H54 (cell line): ENCODE data around the gene RAPGEF2.
A peak's percentile ranks its signal among the peaks of the same experiment; 100 is the strongest.
"Not testable (repeated sequence)": the region's sequence is repeated elsewhere in the genome, so short reads cannot be mapped to it uniquely, and the experiment has no call there.

ENCODE experiments used
- DNase-seq: peaks from one replicate; pipeline ENCODE4 v3.0.0; 2011; ENCODE audit warnings: low spot score, mixed read lengths; ENCODE audit not compliant: insufficient read length
- FAIRE-seq: peaks from 3 replicates; lab custom pipeline; 2011; peaks lifted over from hg19 to GRCh38; lab: Jason Lieb, UNC
- POLR2A ChIP-seq: IDR thresholded peaks from 2 replicates; pipeline ENCODE4 v1.6.1; 2011; ENCODE audit warnings: low read depth, mild to moderate bottlenecking, low read length

The RAPGEF2 gene

GRCh38 chr4:159174645-159175084 is 71.8 kb downstream of the RAPGEF2 start:
- no peak for TF ChIP-seq POLR2A
- no peak for FAIRE-seq

DNA sequence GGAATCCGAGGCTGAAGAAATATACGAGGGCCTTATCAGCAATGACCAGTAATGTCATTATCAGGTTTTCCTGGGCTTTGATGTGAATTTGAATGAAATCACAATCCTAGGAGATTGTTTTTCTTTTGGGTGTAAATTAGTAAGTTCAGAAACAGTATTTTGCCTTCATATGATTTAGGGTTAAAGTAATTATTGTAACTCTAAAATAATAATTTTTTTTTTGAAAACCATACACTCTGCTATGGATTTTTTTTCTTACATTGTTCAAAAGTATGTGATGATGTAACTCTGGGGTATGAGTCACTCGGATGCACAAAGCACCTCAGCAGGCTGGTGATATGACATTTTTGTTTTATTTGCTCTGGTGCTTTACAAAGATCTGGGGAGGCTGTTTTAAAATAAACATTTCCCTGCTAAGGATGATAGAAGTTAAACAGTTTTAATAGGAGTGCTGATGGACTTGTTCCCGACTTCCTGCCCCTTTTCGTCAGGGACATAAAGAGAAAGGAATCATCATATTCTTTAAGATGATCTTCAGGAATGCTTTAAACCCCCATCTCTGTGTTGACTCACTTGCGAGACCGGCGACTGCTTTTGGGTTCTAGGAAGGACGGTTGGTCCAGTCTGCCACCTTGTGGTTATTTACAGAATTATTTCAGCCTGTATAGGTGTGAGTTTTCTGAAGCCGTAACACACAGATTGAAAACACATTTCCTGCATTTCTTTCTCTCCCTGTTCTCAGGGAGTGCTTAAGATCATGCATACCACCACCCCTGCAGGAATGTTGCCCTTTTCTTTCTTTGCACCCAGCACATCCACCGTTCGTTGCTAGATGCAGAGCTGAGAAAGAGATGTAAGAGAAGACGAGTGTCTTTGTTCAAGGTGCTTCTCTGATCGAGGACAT is 72.5 kb downstream of the RAPGEF2 start:
- FAIRE-seq: peak; percentile 89
- peak; percentile 3 for DNase-seq
- TF ChIP-seq POLR2A: no peak

More at GRCh38 chr4:159174645-159175084, 71.8 kb downstream of the RAPGEF2 start:
- DNase-seq: no peak

DNA sequence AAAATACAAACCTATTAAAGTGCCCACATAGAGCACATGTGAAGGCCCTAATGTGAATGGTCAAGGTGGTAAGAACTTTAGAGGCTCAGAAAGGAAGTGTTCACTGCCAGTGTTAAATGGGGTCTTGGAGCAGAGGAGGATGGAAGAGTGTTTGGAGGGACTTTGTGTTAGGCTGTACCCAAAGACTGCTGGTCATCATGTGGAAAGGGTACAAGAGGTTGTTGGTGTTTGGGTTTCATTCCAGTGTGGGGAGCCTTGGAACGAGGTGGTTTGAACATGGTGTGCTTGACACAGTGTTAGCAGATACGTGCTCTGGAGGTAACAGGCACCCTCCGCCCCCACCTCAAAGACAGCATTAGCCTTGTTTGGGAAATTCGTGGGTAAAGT is 73.1 kb downstream of the RAPGEF2 start:
- TF ChIP-seq POLR2A: no peak
- DNase-seq: no peak
- no peak for FAIRE-seq

GRCh38 chr4:159177265-159178150 is 74.6 kb downstream of the RAPGEF2 start:
- no peak for TF ChIP-seq POLR2A
- FAIRE-seq: no peak
- no peak for DNase-seq

DNA sequence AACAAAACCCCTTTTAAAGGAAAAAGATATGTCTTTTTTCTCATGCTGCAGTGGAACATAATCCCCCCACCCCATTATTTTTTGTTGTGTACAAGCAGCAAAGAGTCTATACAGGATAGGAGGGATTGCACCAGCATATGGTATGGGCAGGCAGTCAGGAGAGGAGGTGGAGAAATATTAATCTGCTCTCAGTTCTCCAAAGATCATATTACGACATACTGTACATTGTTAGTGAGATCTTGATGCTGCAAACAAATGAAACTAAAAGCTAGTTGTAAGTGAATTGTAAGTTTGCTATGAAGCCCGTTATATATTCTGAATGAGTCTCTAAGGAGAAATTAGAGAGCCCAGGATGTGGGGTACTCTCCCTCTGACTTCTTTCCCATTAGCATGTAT is 75.3 kb downstream of the RAPGEF2 start:
- FAIRE-seq: no peak
- no peak for TF ChIP-seq POLR2A

DNA sequence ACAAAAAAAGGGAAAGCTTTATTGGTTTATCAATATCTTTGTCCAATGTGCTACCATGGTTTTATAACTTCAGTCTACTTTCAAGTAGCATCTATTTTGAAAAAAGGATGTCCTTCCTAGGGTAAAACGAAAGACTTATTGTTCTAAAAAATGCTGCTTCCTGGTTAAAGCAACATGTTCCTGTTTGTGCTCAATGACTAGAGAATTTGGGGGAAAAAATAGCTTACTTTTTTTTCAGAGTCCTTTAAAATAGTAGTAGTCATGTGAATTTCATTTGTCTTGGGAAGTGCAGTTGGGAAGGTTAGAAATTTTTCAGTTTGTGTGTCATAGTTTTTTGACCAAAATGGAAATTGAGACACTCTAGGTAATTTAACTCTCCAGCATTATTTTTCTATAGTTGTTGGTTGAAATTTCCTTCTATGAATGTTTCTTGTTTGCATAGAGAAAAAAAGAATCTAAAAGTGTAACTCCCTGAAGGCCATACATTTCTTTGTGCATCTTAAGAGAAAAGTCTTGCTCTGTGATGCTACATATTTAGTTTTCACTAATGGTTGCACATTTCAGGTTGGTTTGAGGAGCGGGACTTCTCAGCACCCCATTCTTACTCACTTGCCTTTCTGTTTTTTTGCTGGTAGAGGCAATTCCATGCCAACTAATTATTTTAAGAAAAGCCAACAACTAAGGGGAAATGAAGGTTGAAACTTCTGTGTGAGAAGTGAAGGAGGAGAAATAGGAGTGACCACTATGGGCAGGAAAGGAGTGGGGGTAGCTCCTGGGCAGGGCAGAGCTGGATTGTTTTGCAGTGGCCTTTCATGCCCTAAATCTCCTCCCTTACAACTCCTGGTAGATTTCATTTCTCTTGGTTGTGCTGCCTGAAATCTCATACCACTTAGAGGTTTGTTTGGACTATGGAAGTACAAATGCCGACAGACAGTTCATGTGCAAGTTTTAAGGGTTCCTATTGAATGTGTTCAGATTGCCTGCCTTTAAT is 76.4 kb downstream of the RAPGEF2 start:
- DNase-seq (no peak), FAIRE-seq (no peak)
- no peak for TF ChIP-seq POLR2A

More for the DNA sequence above, 75.3 kb downstream of the RAPGEF2 start:
- DNase-seq: no peak

DNA sequence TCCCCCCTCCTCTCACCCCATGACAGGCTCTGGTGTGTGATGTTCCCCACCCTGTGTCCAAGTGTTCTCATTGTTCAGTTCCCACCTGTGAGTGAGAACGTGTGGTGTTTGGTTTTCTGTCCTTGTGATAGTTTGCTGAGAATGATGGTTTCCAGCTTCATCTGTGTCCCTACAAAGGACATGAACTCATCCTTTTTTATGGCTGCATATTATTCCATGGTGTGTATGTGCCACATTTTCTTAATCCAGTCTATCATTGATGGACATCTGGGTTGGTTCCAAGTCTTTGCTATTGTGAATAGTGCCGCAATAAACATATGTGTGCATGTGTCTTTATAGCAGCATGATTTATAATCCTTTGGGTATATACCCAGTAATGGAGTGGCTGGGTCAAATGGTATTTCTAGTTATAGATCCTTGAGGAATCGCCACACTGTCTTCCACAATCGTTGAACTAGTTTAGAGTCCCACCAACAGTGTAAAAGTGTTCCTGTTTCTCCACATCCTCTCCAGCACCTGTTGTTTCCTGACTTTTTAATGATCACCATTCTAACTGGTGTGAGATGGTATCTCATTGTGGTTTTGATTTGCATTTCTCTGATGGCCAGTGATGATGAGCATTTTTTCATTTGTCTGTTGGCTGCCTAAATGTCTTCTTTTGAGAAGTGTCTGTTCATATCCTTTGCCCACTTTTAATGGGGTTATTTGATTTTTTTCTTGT is 81.2 kb downstream of the RAPGEF2 start:
- FAIRE-seq: not testable (repeated sequence)

DNA sequence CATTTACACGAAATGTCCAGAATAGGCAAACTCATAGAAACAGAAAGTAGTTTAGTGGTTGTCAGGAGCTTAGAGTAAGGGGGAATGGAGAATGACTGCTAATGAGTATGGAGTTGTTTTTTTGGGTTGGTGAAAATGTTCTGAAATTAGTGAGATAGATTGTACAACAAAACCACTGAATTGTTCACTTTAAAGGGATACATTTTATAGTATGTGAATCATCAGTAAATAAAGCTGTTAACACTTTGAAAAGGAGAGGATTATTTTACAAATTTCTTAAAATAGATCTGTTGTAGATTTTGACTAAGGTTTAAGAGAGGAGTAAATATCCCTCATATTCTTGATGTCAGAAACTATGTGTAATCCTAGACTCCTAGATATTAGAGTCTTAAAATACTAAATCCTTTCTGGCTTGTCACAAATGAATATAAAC is 82.7 kb downstream of the RAPGEF2 start:
- FAIRE-seq: no peak
- no peak for TF ChIP-seq POLR2A
- DNase-seq: no peak

More for the DNA sequence above, 81.2 kb downstream of the RAPGEF2 start:
- DNase-seq: not testable (repeated sequence)

- DNase-seq: no peak
- TF ChIP-seq POLR2A: no peak
- no peak for FAIRE-seq
Measured at GRCh38 chr4:159188646-159189045, 85.8 kb downstream of the RAPGEF2 start.

DNA sequence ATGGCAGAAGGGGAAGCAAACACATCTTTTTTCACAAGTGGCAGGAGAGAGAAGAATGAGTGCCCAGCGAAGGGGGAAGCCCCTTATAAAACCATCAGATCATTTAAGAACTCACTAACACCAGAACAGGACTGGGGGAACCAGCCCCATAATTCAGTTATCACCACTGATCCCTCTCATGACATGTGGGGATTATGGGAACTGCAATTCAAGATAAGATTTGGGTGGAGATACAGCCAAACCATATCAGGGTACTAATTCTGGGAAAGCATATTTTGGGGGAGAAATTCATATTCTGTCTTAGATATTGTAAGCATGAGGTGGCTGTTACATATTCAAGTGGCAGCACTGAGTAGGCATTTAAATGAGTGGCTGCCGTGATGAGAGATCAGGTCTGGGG is 87.8 kb downstream of the RAPGEF2 start:
- DNase-seq: no peak
- FAIRE-seq: no peak
- TF ChIP-seq POLR2A: no peak

GRCh38 chr4:159191989-159192388 is 89.1 kb downstream of the RAPGEF2 start:
- FAIRE-seq (no peak), DNase-seq (peak; percentile 23)
- no peak for TF ChIP-seq POLR2A

GRCh38 chr4:159193046-159193620 is 90.3 kb downstream of the RAPGEF2 start:
- FAIRE-seq (no peak), DNase-seq (no peak)
- no peak for TF ChIP-seq POLR2A
